PC-3 (cell line): ENCODE data around the gene CRTC2.

ENCODE experiments used
- CTCF ChIP-seq: fragments of 300-600 bp; sonication (generic); conservative IDR thresholded peaks from 2 replicates; pipeline ENCODE4 v1.5.1; 2017; ENCODE audit warnings: antibody characterized with exemption, low read depth, mild to moderate bottlenecking, low read length
- EZH2 ChIP-seq: fragments of 300-600 bp; sonication (generic); IDR thresholded peaks from one replicate; pipeline ENCODE4 v1.6.1; 2017; ENCODE audit warnings: antibody characterized with exemption, mild to moderate bottlenecking, low read length; ENCODE audit not compliant: unreplicated experiment
- EZH2phosphoT487 ChIP-seq: fragments of 300-600 bp; sonication (generic); IDR thresholded peaks from 2 replicates; pipeline ENCODE4 v1.6.1; 2018; ENCODE audit warnings: mild to moderate bottlenecking, antibody characterized with exemption, low read length, borderline replicate concordance

- TF ChIP-seq CTCF (no peak), EZH2 (no peak), EZH2phosphoT487 (no peak)
Observed at GRCh38 chr1:153944827-153945117, 13.6 kb downstream of the CRTC2 start.
